Stimulated activated memory B cell treated with anti-CD40 and anti-IgM and Interleukin-4, amounts not matched to agents 10 μg/mL and 1 μg/mL and 100 μg/mL, for 72 hours (primary cell): ENCODE data around the gene ECE1.
A peak's percentile ranks its signal among the peaks of the same experiment; 100 is the strongest.

Experiments
- ATAC-seq: fragments of 150-1000 bp; cut with Tn5 transposase; 2 replicates; pipeline ENCODE4 v1.10.0; 2021
- H3K27ac Mint-ChIP-seq: one replicate; pipeline ENCODE4 v1.8.0; 2022; ENCODE audit warnings: mild to moderate bottlenecking, mixed read lengths
- H3K27me3 Mint-ChIP-seq: one replicate; pipeline ENCODE4 v1.8.0; 2022; ENCODE audit warnings: mixed read lengths
- H3K36me3 Mint-ChIP-seq: one replicate; pipeline ENCODE4 v1.8.0; 2022; ENCODE audit warnings: mixed read lengths
- H3K4me1 Mint-ChIP-seq: one replicate; pipeline ENCODE4 v1.8.0; 2022; ENCODE audit warnings: mixed read lengths
- H3K4me3 Mint-ChIP-seq: one replicate; pipeline ENCODE4 v1.8.0; 2022; ENCODE audit warnings: mild to moderate bottlenecking, moderate library complexity, mixed read lengths
- H3K9me3 Mint-ChIP-seq: one replicate; pipeline ENCODE4 v1.8.0; 2022; ENCODE audit warnings: mixed read lengths

Gene ECE1

DNA sequence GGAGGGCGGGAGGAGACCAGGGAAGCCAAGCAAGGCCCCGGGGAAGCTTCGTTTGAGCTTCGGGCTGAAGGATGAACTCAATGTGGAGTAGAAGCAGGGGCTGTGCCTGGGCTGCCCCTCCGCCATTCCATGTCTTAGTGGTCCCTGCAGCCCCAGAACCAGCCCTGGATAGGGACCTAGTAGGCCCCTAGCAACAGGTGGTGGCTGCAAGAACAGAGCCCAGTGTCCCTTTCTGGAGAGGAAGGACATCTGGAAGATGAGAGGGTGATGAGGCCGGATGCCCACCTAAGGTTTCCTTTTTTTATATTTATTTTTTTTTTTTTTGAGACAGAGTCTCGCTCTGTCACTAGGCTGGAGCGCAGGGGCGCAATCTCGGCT is 27.2 kb downstream of the ECE1 start:
- no peaks in the 10 kb centered on the region for H3K9me3 Mint-ChIP-seq
- ATAC-seq, result no peak
- no peaks in the 10 kb centered on the region for H3K27me3 Mint-ChIP-seq
- H3K4me1 Mint-ChIP-seq, result peaks cover 23% of the 10 kb centered on the region
- H3K27ac Mint-ChIP-seq, result no peak overlapping the region
- H3K4me3 Mint-ChIP-seq, result no peak overlapping the region
- peaks cover 73% of the 10 kb centered on the region for H3K36me3 Mint-ChIP-seq

DNA sequence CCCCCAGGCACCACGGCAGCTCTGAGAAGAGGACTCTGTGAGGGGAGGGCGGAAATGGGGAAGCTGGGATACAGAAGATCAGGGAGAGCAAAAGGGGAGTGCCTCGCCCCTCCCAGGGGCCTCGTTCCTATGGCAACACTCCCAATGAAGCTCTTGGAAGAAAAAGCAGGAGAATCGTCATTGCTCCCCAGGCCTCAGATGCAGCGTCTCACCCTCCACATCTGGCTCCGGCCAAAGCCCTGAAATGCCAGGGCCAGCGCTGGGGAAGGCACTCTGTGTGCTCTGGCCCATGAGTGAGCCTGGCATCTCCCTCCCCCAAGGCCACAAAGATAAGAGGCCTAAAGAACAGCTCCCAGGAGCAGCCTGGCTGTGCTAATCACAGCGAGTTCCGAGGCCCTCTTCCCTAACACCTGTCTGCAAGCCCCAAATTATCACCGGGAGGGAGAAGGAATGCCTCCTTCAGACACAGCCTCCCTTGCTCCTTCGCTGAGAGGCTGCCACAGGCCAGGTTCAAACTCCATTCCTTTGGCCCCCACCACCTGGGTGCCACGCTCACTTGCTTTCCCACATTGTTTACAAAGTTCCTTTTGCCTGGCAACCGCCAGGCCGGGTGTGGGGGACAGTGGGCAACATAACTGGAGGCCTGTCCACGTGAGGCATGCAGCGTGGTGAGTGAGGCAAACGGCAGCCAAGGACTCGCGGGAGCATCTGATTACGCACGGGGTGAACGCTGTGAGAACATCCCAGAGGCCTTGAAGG is 27.8 kb downstream of the ECE1 start:
- Mint-ChIP-seq H3K4me1 (peaks cover 23% of the 10 kb centered on the region), H3K27me3 (no peaks in the 10 kb centered on the region)

DNA sequence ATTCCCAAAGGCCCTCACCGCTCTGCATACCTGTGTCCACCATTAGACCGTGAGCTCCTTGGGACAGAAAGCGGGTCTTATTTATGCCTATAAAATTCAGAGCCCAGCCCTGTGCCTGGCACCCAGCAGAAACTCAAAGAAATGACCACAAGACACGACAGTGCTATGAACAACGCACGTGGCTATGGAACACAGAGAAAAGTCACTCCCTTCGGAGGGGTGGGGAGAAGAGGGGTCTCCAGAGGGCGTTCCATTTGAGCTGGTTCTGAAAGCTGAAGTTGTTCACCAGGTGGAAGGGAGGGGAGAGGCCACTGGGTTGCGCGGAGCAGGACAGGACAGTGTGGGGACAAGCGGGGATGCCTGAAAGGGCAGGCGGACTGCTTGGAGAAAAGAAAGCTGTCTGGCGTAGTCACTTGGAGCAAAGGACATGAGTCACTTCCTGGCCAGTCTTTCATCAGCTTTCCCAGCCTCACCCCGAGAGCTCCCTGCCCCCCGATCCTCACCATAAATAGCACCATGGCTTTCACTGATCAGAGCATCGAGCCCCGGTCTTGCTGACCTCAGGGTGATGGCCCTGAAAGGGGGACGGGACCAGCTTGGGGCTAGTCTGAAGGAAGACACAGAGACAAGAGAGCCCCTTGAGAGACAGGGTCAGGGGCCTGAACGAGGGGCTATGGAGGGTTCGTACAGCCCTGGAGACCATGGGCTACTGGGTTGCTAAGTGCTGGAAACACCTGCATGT is 28.5 kb downstream of the ECE1 start:
- H3K4me1 Mint-ChIP-seq, result peaks cover 26% of the 10 kb centered on the region
- no peak overlapping the region for H3K4me3 Mint-ChIP-seq

More for the DNA sequence above, 27.8 kb downstream of the ECE1 start:
- H3K36me3 Mint-ChIP-seq, result peaks cover 73% of the 10 kb centered on the region
- H3K9me3 Mint-ChIP-seq, result no peaks in the 10 kb centered on the region
- ATAC-seq, result no peak
- no peak overlapping the region for H3K4me3 Mint-ChIP-seq
- H3K27ac Mint-ChIP-seq, result peak overlapping the region; percentile 67

DNA sequence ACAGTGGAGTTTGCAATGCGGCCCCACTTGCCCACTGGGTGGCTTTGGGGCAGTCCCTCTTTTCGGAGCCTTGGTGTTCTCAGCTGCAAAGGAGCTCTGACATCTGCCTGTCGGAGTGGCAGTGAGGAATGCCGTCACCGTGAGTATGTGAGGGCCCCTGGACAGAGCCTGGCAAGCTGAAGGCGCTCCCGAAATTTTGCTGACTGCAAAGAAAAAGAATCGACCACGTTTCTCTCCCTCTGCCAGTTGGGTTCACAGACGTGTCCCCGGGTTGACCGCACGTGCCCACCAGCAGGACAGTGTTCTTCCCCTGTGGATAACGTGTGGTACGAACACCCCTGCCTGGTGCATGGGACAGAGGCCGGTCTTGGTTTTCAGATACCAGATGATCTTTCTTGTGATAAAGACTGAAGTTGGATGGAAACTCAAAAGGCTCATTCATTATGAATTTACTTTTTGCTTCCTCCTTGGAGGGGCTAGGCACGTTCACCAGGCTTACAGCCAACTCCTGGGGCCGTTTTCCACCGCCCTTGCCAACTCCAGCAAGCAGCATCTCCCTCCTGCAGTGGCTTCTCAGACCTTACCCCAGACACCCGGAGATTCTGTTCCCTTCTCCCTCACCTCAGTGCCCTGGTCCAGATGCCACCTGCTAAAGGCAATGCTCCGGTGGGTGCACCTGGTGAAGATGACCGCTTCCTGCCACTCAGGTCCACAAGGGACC is 29.7 kb downstream of the ECE1 start:
- H3K4me1 Mint-ChIP-seq, result peaks cover 38% of the 10 kb centered on the region

More for the DNA sequence above, 28.5 kb downstream of the ECE1 start:
- ATAC-seq, result no peak
- Mint-ChIP-seq H3K9me3 (no peaks in the 10 kb centered on the region), H3K36me3 (peaks cover 73% of the 10 kb centered on the region), H3K27me3 (no peaks in the 10 kb centered on the region), H3K27ac (peak overlapping the region; percentile 67)

DNA sequence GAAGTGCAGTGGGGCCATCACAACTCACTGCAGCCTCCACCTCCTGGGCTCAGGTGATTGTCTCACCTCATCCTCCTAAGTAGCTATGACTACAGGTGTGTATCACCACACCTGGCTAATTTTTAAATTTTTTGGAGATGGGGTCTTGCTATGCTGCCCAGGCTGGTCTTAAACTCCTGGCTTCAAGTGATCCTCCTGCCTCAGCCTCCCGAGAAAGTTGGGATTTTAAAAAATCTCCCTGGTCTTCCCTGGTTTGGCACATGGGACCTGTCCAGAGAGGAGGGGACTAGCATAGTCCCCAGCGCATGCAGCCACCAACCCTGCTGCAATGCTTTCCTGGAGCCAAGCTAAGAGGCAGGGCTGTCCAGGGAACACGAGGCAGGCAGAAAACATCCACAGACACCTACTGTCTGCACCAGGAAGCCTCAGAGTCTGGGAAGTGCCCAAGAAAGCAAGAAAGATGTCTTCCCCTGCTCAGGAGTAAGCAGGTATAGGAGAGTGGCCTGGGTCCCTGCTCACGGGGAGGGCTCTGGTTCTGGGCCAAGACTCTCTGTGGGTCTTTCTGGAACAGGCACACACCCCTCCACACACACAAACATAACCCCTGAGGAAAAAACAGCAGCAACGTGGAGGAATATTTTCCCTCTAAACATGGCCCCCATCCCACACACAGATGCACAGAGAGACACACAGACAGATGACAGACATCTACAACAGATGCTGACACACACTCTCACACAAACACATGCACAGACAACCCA is 30.8 kb downstream of the ECE1 start:
- no peaks in the 10 kb centered on the region for H3K9me3 Mint-ChIP-seq
- H3K4me1 Mint-ChIP-seq, result peaks cover 43% of the 10 kb centered on the region
- H3K4me3 Mint-ChIP-seq, result no peak overlapping the region
- H3K36me3 Mint-ChIP-seq, result peaks cover 89% of the 10 kb centered on the region
- no peaks in the 10 kb centered on the region for H3K27me3 Mint-ChIP-seq
- ATAC-seq, result no peak
- H3K27ac Mint-ChIP-seq, result peak overlapping the region; percentile 67

More for the DNA sequence above, 29.7 kb downstream of the ECE1 start:
- ATAC-seq, result no peak
- Mint-ChIP-seq H3K27me3 (no peaks in the 10 kb centered on the region), H3K36me3 (peaks cover 85% of the 10 kb centered on the region), H3K9me3 (no peaks in the 10 kb centered on the region), H3K27ac (peak overlapping the region; percentile 67), H3K4me3 (no peak overlapping the region)

DNA sequence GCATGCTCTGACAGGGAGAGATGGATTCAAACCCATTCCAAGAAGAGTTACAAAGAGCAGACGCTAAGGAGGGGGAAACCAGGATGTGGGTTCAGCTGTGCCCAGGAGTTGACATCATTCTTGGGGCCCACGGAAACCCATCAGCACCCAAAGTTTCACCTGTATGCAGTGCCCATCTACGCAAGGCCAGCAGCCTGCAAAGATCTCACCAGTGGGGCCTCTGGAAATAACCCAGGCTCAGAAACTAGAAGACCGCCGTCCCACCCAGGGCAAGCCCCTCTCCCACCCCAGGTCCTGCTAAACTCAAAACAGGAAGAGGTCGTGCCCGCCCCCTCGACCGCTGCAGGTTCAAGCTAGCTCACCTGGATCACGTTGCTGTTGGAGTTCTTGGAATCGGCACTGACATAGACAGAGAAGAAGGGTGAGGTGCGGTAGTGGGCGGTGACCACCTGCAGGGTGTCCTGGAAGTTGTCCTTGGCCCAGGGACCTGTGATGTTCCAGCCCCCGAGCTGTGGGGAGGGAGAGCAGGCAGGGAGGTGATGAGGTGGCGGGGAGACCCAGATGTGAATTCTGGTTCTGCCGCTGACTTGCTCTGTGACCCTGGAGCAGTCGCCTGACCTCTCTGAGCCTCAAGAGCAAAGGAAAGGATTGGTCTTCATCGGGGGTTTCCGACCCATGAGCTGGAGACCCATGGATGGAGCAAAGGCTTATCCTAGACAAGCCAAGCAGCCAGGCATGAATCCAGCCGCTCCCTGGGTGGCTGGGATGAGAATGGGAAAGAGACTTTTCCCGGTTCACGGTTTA is 31.7 kb downstream of the ECE1 start:
- ATAC-seq, result no peak
- H3K36me3 Mint-ChIP-seq, result peaks cover 88% of the 10 kb centered on the region
- peaks cover 47% of the 10 kb centered on the region for H3K4me1 Mint-ChIP-seq
- H3K27me3 Mint-ChIP-seq, result no peaks in the 10 kb centered on the region
- H3K27ac Mint-ChIP-seq, result peak overlapping the region; percentile 77
- no peaks in the 10 kb centered on the region for H3K9me3 Mint-ChIP-seq
- H3K4me3 Mint-ChIP-seq, result no peak overlapping the region

DNA sequence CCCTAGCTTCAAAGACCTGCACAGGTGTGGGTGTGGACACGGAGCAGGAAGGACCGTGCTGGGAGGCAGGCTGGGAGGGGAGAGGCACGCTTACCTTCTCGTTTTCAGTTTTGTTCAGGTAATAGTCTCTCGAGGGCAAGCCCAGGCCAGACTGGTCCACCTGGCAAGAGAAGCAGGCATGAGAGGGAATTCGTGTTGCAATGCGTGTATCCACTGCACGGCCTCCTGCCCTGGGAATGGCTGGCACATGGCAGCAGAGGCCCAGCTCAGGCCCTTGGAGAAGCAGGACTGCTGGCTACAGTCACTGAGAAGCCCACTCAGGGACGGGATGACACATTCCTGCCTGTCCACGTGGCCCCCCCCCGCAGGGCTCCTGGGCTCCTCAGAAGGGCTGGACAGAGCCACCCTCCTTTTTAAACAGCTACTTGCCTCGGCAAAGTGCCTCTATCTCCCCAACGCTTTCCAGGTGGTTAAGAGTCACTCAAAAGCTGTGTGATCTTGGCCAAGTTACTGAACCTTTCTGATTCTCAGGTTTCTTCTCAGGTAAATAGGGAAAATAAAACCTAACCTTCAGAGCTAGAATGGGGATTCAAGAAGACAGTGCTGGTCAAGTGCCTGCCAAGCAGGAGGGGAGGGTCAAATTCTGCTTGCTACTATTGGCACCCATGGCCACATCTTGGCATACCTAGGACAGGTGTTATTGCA is 32.7 kb downstream of the ECE1 start:
- H3K4me3 Mint-ChIP-seq, result no peak overlapping the region
- no peaks in the 10 kb centered on the region for H3K27me3 Mint-ChIP-seq
- H3K27ac Mint-ChIP-seq, result peak overlapping the region; percentile 77
- no peaks in the 10 kb centered on the region for H3K9me3 Mint-ChIP-seq
- no peak for ATAC-seq
- peaks cover 47% of the 10 kb centered on the region for H3K4me1 Mint-ChIP-seq
- H3K36me3 Mint-ChIP-seq, result peaks cover 83% of the 10 kb centered on the region

DNA sequence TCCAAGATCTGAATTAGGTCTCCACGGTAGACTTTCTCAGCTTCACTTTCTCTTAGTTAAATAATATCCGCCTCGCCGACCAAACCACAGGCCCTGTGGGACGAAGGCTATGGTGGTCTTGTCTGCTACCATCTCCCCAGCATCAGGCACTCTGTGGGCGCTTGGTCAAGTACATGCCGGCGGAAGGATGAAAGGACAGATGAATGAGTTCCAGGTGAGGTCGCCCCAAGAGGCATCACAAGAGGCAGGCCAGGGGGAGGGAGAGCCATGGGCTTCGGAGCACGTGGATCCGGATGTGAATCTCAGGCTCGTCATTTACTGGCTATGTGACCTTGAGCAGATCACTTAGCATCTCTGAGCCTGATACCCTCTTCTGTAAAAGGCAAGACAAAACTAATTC is 33.5 kb downstream of the ECE1 start:
- Mint-ChIP-seq H3K27me3 (no peaks in the 10 kb centered on the region), H3K4me1 (peaks cover 42% of the 10 kb centered on the region), H3K9me3 (no peaks in the 10 kb centered on the region), H3K36me3 (peaks cover 83% of the 10 kb centered on the region), H3K4me3 (no peak overlapping the region), H3K27ac (peak overlapping the region; percentile 44)
- ATAC-seq, result no peak

DNA sequence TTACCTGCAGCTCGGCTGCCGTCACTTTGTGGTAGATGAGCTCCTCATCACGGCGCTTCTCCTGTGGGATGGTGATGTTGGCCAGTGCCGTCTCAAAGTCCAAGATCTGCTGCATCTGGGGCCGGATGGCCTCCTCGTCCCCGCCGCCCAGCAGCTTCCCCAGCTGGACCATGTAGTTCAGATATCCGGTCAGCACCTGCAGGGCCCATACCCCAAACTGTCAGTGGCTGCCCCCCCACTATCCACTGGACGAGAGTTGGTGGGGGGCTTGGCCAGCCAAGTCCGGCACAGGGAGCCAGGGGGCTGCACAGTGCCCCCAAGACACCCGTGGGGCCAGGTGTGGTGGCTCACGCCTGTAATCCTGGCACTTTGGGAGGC is 34.3 kb downstream of the ECE1 start:
- no peak overlapping the region for H3K27ac Mint-ChIP-seq
- ATAC-seq, result no peak
- no peak overlapping the region for H3K4me3 Mint-ChIP-seq
- H3K4me1 Mint-ChIP-seq, result peaks cover 34% of the 10 kb centered on the region
- no peaks in the 10 kb centered on the region for H3K27me3 Mint-ChIP-seq
- no peaks in the 10 kb centered on the region for H3K9me3 Mint-ChIP-seq
- peaks cover 80% of the 10 kb centered on the region for H3K36me3 Mint-ChIP-seq

DNA sequence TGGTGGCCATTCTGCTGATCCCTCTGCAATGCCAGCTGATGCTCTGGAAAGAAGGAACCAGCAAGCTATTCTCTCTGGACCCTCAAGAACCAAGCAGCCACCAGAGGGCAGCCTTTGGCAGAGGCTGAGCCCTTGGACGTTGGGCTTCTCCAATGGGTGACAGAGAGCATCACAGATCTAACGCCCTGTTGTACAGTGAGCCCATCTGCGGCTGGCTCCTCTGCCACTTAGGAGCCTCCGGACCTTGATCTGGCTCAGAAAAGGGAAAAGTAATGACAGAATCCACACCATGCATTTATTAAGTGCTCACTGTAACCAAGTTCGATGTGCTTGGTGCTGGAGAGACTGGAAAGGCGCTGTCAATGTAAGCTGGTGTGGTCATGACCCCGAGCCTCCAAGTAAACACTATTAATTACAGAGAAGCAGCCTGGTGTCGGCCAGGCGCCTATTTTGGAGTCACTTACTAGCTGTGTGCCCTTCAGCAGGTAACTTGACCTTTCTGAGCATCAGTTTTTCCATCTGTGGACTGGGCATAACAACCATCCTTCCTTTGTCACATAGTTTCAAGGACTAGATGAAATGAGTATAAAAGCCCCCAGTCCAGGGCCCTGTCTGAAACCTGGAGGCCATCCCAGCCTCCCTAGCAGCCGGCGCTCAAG is 34.9 kb downstream of the ECE1 start:
- peaks cover 80% of the 10 kb centered on the region for H3K36me3 Mint-ChIP-seq
- peak overlapping the region; percentile 15 for H3K27ac Mint-ChIP-seq
- no peaks in the 10 kb centered on the region for H3K9me3 Mint-ChIP-seq
- peaks cover 31% of the 10 kb centered on the region for H3K4me1 Mint-ChIP-seq
- H3K27me3 Mint-ChIP-seq, result no peaks in the 10 kb centered on the region
- ATAC-seq, result peak; percentile 82
- no peak overlapping the region for H3K4me3 Mint-ChIP-seq

DNA sequence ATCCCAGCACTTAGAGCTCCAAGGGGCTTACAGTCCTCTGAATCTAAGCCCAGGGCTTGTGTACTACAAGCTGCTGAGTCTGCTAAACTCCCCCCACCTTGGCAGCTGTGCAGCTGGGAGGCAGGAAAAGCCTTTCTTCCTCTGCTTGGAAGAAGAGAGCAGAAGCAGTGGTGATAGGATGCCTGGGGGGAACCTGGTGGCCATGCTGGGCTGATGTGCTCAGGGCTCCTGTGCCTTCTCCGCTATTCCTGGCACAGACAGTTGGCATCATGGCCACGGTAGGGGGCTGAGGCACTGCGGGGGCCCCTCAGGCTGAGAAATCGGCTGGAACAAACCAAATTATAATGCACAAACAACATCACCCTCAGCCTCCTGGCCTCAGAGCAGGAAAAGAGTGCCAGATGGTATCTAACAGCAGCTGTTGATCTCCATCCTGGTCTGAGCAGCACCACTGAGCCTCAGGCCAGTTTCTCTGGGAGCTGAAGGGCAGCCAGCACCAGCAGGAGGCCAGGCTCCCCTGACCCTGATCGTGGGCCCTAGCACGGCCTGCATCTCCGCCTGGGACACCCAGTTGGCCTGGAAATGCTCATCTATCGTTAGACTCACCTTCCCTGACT is 35.8 kb downstream of the ECE1 start:
- ATAC-seq, result peak; percentile 4
- Mint-ChIP-seq H3K4me1 (peaks cover 31% of the 10 kb centered on the region), H3K27ac (peak overlapping the region; percentile 15), H3K36me3 (peaks cover 71% of the 10 kb centered on the region), H3K4me3 (no peak overlapping the region), H3K27me3 (no peaks in the 10 kb centered on the region), H3K9me3 (no peaks in the 10 kb centered on the region)

DNA sequence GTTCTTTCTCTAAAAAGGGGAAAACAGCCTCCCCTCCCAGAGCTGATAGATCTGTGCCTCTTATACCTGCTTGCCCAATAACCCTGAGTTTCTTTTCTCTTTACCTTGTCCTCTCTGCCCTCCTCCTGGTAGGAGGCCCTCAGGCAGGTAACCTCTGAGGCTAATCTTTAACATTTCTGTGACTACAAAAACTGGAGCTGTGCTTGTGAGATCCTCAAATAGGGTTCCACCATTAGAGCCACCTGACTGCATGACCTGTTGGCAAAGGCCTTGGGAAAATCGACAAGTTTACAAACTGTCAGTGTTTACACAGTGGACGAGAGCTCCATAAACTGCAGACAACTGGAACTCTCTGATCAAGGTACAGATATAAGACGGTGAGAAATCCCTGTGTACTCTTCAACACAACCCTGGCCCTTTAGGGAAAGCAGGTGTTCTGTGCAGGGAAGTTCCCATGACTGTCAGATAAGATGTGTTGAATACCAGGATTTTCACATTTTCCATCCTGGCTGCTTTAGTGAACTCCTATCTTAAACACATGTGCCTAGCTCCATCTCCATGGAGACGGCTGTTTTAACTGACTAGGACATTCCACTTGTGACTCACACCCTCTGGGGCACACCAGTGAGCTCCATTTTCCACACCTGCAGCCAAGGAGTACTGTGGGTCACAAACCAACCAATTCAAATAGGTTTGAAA is 38.3 kb downstream of the ECE1 start:
- peaks cover 59% of the 10 kb centered on the region for H3K36me3 Mint-ChIP-seq
- H3K4me1 Mint-ChIP-seq, result peaks cover 30% of the 10 kb centered on the region
- H3K4me3 Mint-ChIP-seq, result no peak overlapping the region
- peak overlapping the region; percentile 23 for H3K27ac Mint-ChIP-seq
- no peaks in the 10 kb centered on the region for H3K9me3 Mint-ChIP-seq
- H3K27me3 Mint-ChIP-seq, result no peaks in the 10 kb centered on the region
- ATAC-seq, result no peak
